ENCODE measurements around the gene NR0B2. TPM values are rescaled to one million over a fixed set of nuclear protein-coding genes. Genes with fewer than 3 reads are reported as not detected.
A peak's percentile ranks its signal among the peaks of the same experiment; 100 is the strongest.

NR0B2 gene
- total and polyA plus RNA-seq, 2 of the 13 experiments (the other 11 are each of a cell fraction or from before 2014, with no cell fraction given), result 72.5 to 133 TPM

DNA sequence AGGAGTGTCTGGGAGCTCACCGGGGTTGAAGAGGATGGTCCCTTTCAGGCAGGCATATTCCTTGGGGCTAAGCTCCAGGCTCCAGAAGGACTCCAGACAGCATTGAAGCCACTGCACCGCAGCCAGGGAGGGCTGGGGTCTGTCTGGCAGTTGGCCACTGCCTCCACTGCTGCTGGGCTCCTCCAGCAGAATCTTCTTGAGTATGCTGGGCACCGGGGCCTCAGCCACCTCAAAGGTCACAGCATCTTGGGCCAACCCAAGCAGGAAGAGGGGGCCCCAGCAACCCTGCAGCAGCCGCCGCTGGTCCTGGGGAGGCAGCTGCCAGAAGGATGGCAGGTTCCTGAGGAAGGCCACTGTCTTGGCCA lies 404 bp downstream of the NR0B2 start:
- Histone ChIP-seq H3K36me3 (replicated peaks in 1 of 2; ENCODE audit: control insufficient read depth in 1 of 2, insufficient read depth in 2 of 2, low read length in 2 of 2) (peaks cover 3 to 8% of the 10 kb centered on the region in 2 experiments; a peak in 3 of 5 replicates), H3K9me3 (ENCODE audit: low read length) (no peaks in the 10 kb centered on the region), H3K27me3 (ENCODE audit: control insufficient read depth in 1 of 2, insufficient read depth in 2 of 2, low read length in 2 of 2) (no peaks in the 10 kb centered on the region; a peak in 1 of 5 replicates), H3K4me2 (ENCODE audit: low read depth, low read length) (peak overlapping the region; percentile 93), H3K4me1 (ENCODE audit: insufficient read depth, low read length) (peaks cover 57% of the 10 kb centered on the region), H2AFZ (ENCODE audit: low read length) (no peak overlapping the region), H4K20me1 (ENCODE audit: insufficient read depth, low read length) (peaks cover 16% of the 10 kb centered on the region; the same call in 1 of the 2 replicates), H3K9ac (ENCODE audit: insufficient read depth, low read depth, low read length) (peak overlapping the region; percentile 98), H3K79me2 (ENCODE audit: insufficient read depth, low read length) (peaks cover 30% of the 10 kb centered on the region), H3K4me3 (replicated peaks in 1 of 3; ENCODE audit: insufficient read depth in 1 of 3, low read depth in 2 of 3, low read length in 3 of 3) (peak overlapping the region; percentile 75 to 97 (median 92)), H3K27ac (ENCODE audit: extremely low read length, insufficient read depth, low read length) (peak overlapping the region; percentile 96)
- WGBS (ENCODE audit: low lambda C conversion rate), result 33% methylated on average over 1 of the region's 5 CpGs
- no peak for FAIRE-seq
- no TSS peak for BruUV-seq (replicated peaks)
- intact Hi-C loops (cut with micrococcal nuclease; ENCODE audit: unreplicated experiment), result no loop called here
- in situ Hi-C loops (cut with HindIII; ENCODE audit: extremely low pct_ligation_motif_present, low pct_unique_long_range_greater_than_20kb), result loop anchor here (5.0 kb wide), 1 partner anchor 79 kb away; the partner anchor contains the start of gene TRNP1
- ATAC-seq, result no peak
- no peak for DNase-seq (ENCODE audit: low spot score)
- POLR2A ChIA-PET, result interaction anchor here (0.6 to 11.5 kb wide), 30 partner anchors 8 to 413 kb away, joined by 3 to 371 read pairs (median 8); partner anchors contain the start of genes GPATCH3, GPN2, KDF1 and NUDC
- CTCF ChIA-PET (ENCODE audit: low intra/inter-chr PET ratio, low total read pairs), result interaction anchor here (1.1 kb wide), 1 partner anchor 24 kb away, joined by 3 read pairs; no protein-coding TSS in a partner anchor
- TF ChIP-seq REL (CRISPR knock-in tag; conservative IDR thresholded peaks at IDR 0.05), result no peak
- TF ChIP-seq PAF1 (CRISPR knock-in tag; IDR thresholded peaks at IDR 0.05), result peak; percentile 96
- TF ChIP-seq REXO4 (CRISPR knock-in tag; IDR thresholded peaks at IDR 0.05; ENCODE audit: borderline replicate concordance), result peak; percentile 62; the same call in 1 of the 2 replicates
- 0 out of 2 replicates have a peak, but pooled peaks have one; percentile 19 for TF ChIP-seq SNAPC5 (CRISPR knock-in tag; IDR thresholded peaks at IDR 0.05; ENCODE audit: borderline replicate concordance)
- no peak for TF ChIP-seq RBM39 (IDR thresholded peaks at IDR 0.05; ENCODE audit: low read depth, low read length, poor library complexity, severe bottlenecking)
- TF ChIP-seq, protein P1, sequence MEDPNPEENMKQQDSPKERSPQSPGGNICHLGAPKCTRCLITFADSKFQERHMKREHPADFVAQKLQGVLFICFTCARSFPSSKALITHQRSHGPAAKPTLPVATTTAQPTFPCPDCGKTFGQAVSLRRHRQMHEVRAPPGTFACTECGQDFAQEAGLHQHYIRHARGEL (CRISPR knock-in tag; IDR thresholded peaks at IDR 0.05), result peak; percentile 2; the same call in 1 of the 2 replicates
- no peak for TF ChIP-seq GABPA (IDR thresholded peaks at IDR 0.05; ENCODE audit: low read depth, low read length)
- no peak for TF ChIP-seq GABPA (CRISPR knock-in tag; IDR thresholded peaks at IDR 0.05; ENCODE audit: low read depth)
- peak; percentile 88; the same call in 1 of the 2 replicates for TF ChIP-seq THYN1 (CRISPR knock-in tag; IDR thresholded peaks at IDR 0.05; ENCODE audit: borderline replicate concordance, low read depth)
- TF ChIP-seq ZNF432 (CRISPR knock-in tag; IDR thresholded peaks at IDR 0.05; ENCODE audit: borderline replicate concordance), result 0 out of 2 replicates have a peak, but pooled peaks have one; percentile 9
- peak; percentile 2; the same call in 1 of the 2 replicates for TF ChIP-seq KDM2A (CRISPR knock-in tag; IDR thresholded peaks at IDR 0.05; ENCODE audit: borderline replicate concordance, low read depth)
- 0 out of 2 replicates have a peak, but pooled peaks have one; percentile 77 for TF ChIP-seq ZNF674 (CRISPR knock-in tag; IDR thresholded peaks at IDR 0.05; ENCODE audit: low read depth)
- 0 out of 2 replicates have a peak, but pooled peaks have one; percentile 6 for TF ChIP-seq SMAD1 (CRISPR knock-in tag; IDR thresholded peaks at IDR 0.05; ENCODE audit: borderline replicate concordance, low read depth)
- TF ChIP-seq RBM22 (optimal IDR thresholded peaks at IDR 0.05; ENCODE audit: low read length), result peak; percentile 97
- 0 out of 2 replicates have a peak, but pooled peaks have one; percentile 28 for TF ChIP-seq ZNF280B (CRISPR knock-in tag; IDR thresholded peaks at IDR 0.05; ENCODE audit: borderline replicate concordance)
- TF ChIP-seq GLMP (CRISPR knock-in tag; IDR thresholded peaks at IDR 0.05; ENCODE audit: borderline replicate concordance), result 0 out of 2 replicates have a peak, but pooled peaks have one; percentile 88
- TF ChIP-seq, protein P2, sequence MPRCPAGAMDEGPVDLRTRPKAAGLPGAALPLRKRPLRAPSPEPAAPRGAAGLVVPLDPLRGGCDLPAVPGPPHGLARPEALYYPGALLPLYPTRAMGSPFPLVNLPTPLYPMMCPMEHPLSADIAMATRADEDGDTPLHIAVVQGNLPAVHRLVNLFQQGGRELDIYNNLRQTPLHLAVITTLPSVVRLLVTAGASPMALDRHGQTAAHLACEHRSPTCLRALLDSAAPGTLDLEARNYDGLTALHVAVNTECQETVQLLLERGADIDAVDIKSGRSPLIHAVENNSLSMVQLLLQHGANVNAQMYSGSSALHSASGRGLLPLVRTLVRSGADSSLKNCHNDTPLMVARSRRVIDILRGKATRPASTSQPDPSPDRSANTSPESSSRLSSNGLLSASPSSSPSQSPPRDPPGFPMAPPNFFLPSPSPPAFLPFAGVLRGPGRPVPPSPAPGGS (CRISPR knock-in tag; IDR thresholded peaks at IDR 0.05), result 0 out of 2 replicates have a peak, but pooled peaks have one; percentile 31
- TF ChIP-seq NRL (CRISPR knock-in tag; IDR thresholded peaks at IDR 0.05; ENCODE audit: borderline replicate concordance), result 0 out of 2 replicates have a peak, but pooled peaks have one; percentile 11

Measured in HepG2 (cell line).